Transverse colon (tissue), 4 donors: Measurements from ENCODE around the gene ZDHHC18.

Experiments
- POLR2A ChIP-seq: fragments of 450-650 bp; IDR thresholded peaks from one replicate; pipeline ENCODE4 v1.6.1; 2016; ENCODE audit warnings: antibody characterized with exemption, mild to moderate bottlenecking, moderate library complexity
- POLR2AphosphoS5 ChIP-seq, 3 donors: sonication (generic); formaldehyde crosslinking; IDR thresholded peaks; one replicate each; pipeline ENCODE4 v1.6.1; 2016; ENCODE audit warnings: antibody characterized with exemption in 3 of 3
- TF ChIP-seq, protein P1 (sequence below), 5 experiments: fragments of 200-600 bp in 3 of 5; fragments of 450-650 bp in 2 of 5; sonication (generic) in 3 of 5; IDR thresholded peaks; 1 replicate in 2 of 5; 2 replicates in 3 of 5; pipeline ENCODE4 v1.5.1; 2016 to 2017; ENCODE audit warnings: antibody characterized with exemption in 5 of 5, inconsistent platforms in 3 of 5, mild to moderate bottlenecking in 2 of 5, moderate library complexity in 1 of 5

DNA sequence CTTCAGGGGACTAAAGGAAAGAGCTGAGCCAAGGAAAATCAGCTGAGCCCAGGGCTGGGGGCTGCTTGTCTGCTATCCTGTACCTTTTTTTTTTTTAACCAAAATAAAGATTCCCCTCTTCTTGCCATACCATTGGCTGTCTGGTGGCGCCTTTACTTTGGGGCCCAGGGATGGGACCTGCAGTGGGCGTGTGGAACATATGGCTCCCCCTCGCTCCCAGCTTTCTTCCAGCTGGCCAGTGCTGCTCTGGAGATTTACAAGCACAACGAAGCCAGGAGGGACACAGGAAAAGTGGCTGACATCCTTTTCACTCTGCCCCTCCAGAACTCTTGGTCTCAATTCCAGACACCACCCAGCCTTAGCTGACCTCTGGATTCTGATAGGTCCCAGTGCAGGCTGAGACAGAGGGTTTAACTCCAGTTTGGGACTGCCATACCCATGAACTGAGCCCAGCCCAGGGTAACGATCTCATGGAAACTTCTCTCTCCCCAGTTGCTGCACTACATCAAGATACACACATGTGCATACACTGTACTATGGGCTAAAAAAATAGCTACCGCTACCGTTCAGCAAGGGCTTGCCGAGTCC lies 31.1 kb downstream of the ZDHHC18 start:
- TF ChIP-seq, protein P1, sequence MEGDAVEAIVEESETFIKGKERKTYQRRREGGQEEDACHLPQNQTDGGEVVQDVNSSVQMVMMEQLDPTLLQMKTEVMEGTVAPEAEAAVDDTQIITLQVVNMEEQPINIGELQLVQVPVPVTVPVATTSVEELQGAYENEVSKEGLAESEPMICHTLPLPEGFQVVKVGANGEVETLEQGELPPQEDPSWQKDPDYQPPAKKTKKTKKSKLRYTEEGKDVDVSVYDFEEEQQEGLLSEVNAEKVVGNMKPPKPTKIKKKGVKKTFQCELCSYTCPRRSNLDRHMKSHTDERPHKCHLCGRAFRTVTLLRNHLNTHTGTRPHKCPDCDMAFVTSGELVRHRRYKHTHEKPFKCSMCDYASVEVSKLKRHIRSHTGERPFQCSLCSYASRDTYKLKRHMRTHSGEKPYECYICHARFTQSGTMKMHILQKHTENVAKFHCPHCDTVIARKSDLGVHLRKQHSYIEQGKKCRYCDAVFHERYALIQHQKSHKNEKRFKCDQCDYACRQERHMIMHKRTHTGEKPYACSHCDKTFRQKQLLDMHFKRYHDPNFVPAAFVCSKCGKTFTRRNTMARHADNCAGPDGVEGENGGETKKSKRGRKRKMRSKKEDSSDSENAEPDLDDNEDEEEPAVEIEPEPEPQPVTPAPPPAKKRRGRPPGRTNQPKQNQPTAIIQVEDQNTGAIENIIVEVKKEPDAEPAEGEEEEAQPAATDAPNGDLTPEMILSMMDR (IDR thresholded peaks at IDR 0.05): no peak
- TF ChIP-seq POLR2AphosphoS5 (IDR thresholded peaks at IDR 0.05) (no peak), POLR2A (no peak)
